ENCODE measurements around the gene NOL7. TPM values are rescaled to one million over a fixed set of nuclear protein-coding genes. Genes with fewer than 3 reads are reported as not detected.

Gene NOL7
- total RNA-seq, 2 donors from 2014 or later = 47.8 to 52.9 TPM

GRCh38 chr6:13568970-13569369 lies 46.2 kb upstream of the NOL7 start:
- no peaks in the 10 kb centered on the region for H3K27me3 Mint-ChIP-seq (ENCODE audit: insufficient read depth)
- H3K4me3 ChIP-seq (ENCODE audit: low read length) = no peak overlapping the region
- WGBS, 2 experiments (ENCODE audit: insufficient coverage in 1 of 2, insufficient read length in 1 of 2) = 92 to 94% methylated on average over 5 of the region's 5 CpGs
- H3K9ac ChIP-seq (ENCODE audit: extremely low read depth, low read length, poor library complexity, severe bottlenecking) = no peak overlapping the region
- no peak overlapping the region for H3K27ac Mint-ChIP-seq
- H3K9me3 ChIP-seq (ENCODE audit: control insufficient read depth, low read length) = no peaks in the 10 kb centered on the region
- H3K36me3 Mint-ChIP-seq (ENCODE audit: low read depth) = no peaks in the 10 kb centered on the region
- H3K4me1 Mint-ChIP-seq = peaks cover 20% of the 10 kb centered on the region
- H3K27ac ChIP-seq (ENCODE audit: low read depth, low read length) = no peak overlapping the region
- peaks cover 6% of the 10 kb centered on the region for H3K4me1 ChIP-seq (ENCODE audit: control insufficient read depth, insufficient read depth, low read length)
- no peak for DNase-seq
- H3K36me3 ChIP-seq (ENCODE audit: control insufficient read depth, insufficient read depth, low read length) = no peaks in the 10 kb centered on the region
- no peak for TF ChIP-seq CTCF (conservative IDR thresholded peaks at IDR 0.05)
- H3K9me3 Mint-ChIP-seq = no peaks in the 10 kb centered on the region
- no peaks in the 10 kb centered on the region for H3K27me3 ChIP-seq (ENCODE audit: control insufficient read depth, insufficient read depth, low read length, poor library complexity, severe bottlenecking)
- H3K4me3 Mint-ChIP-seq = no peak overlapping the region

GRCh38 chr6:13572240-13572639 lies 42.9 kb upstream of the NOL7 start:
- Histone ChIP-seq H3K27ac (ENCODE audit: low read depth, low read length) (no peak overlapping the region), H3K9me3 (ENCODE audit: control insufficient read depth, low read length) (peaks cover 7% of the 10 kb centered on the region), H3K4me3 (ENCODE audit: low read length) (no peak overlapping the region), H3K27me3 (ENCODE audit: control insufficient read depth, insufficient read depth, low read length, poor library complexity, severe bottlenecking) (no peaks in the 10 kb centered on the region), H3K4me1 (ENCODE audit: control insufficient read depth, insufficient read depth, low read length) (peaks cover 6% of the 10 kb centered on the region), H3K9ac (ENCODE audit: extremely low read depth, low read length, poor library complexity, severe bottlenecking) (no peak overlapping the region), H3K36me3 (ENCODE audit: control insufficient read depth, insufficient read depth, low read length) (no peaks in the 10 kb centered on the region)
- H3K4me1 Mint-ChIP-seq = peaks cover 20% of the 10 kb centered on the region
- no peak overlapping the region for H3K4me3 Mint-ChIP-seq
- DNase-seq = no peak
- no peak for TF ChIP-seq CTCF (conservative IDR thresholded peaks at IDR 0.05)
- no peaks in the 10 kb centered on the region for H3K9me3 Mint-ChIP-seq
- no peaks in the 10 kb centered on the region for H3K27me3 Mint-ChIP-seq (ENCODE audit: insufficient read depth)
- 92 to 94% methylated on average over 6 to 7 of the region's 7 CpGs for WGBS, 2 experiments (ENCODE audit: insufficient coverage in 1 of 2, insufficient read length in 1 of 2)
- no peak overlapping the region for H3K27ac Mint-ChIP-seq
- H3K36me3 Mint-ChIP-seq (ENCODE audit: low read depth) = no peaks in the 10 kb centered on the region

- H3K27ac Mint-ChIP-seq = peak overlapping the region; percentile 97
- WGBS, 2 experiments (ENCODE audit: insufficient coverage in 1 of 2, insufficient read length in 1 of 2) = 92% methylated on average over 5 to 16 of the region's 16 CpGs
Observed at GRCh38 chr6:13572951-13573654, 42.0 kb upstream of the NOL7 start.

More at GRCh38 chr6:13572951-13573654, 42.0 kb upstream of the NOL7 start:
- H3K4me1 Mint-ChIP-seq = peaks cover 20% of the 10 kb centered on the region
- H3K36me3 Mint-ChIP-seq (ENCODE audit: low read depth) = peaks cover 4% of the 10 kb centered on the region
- Histone ChIP-seq H3K9ac (ENCODE audit: extremely low read depth, low read length, poor library complexity, severe bottlenecking) (peak overlapping the region; percentile 71), H3K27ac (ENCODE audit: low read depth, low read length) (no peak overlapping the region), H3K27me3 (ENCODE audit: control insufficient read depth, insufficient read depth, low read length, poor library complexity, severe bottlenecking) (no peaks in the 10 kb centered on the region), H3K9me3 (ENCODE audit: control insufficient read depth, low read length) (peaks cover 7% of the 10 kb centered on the region), H3K4me3 (ENCODE audit: low read length) (peak overlapping the region; percentile 96), H3K4me1 (ENCODE audit: control insufficient read depth, insufficient read depth, low read length) (peaks cover 6% of the 10 kb centered on the region), H3K36me3 (ENCODE audit: control insufficient read depth, insufficient read depth, low read length) (no peaks in the 10 kb centered on the region)
- no peak for TF ChIP-seq CTCF (conservative IDR thresholded peaks at IDR 0.05)
- H3K27me3 Mint-ChIP-seq (ENCODE audit: insufficient read depth) = no peaks in the 10 kb centered on the region
- peak overlapping the region; percentile 89 for H3K4me3 Mint-ChIP-seq
- peaks cover 5% of the 10 kb centered on the region for H3K9me3 Mint-ChIP-seq
- DNase-seq = no peak

Data from endodermal cell (in vitro differentiated cells).